H1 (cell line): ENCODE data around the gene TREM1. TPM values are rescaled to one million over a fixed set of nuclear protein-coding genes. Genes with fewer than 3 reads are reported as not detected.

Experiments
- CTCF ChIA-PET: fragments of 300-600 bp; sonication (Branson Sonifier 250); formaldehyde crosslinking; loops from one replicate; lab custom pipeline; 2021; ENCODE audit not compliant: partially characterized antibody; lab: Charles Lee
- POLR2A ChIA-PET: fragments of 300-600 bp; sonication (Branson Sonifier 250); formaldehyde crosslinking; loops from one replicate; lab custom pipeline; 2021; ENCODE audit warnings: inconsistent platforms; ENCODE audit not compliant: partially characterized antibody; lab: Charles Lee
- DNase-seq, 2 experiments: peaks; one replicate each; pipeline versions ENCODE4 v3.0.0 to v3.0.0-alpha.2; 2010 to 2022; ENCODE audit warnings: low spot score in 2 of 2, low read depth in 1 of 2, mixed read lengths in 1 of 2
- FAIRE-seq: peaks from 2 replicates; lab custom pipeline; 2011; peaks lifted over from hg19 to GRCh38; lab: Jason Lieb, UNC
- H2AFZ ChIP-seq: 2 replicates; pipeline ENCODE4 v1.8.1; 2012; ENCODE audit warnings: low read length, inconsistent platforms
- H2AK5ac ChIP-seq: 2 replicates; pipeline ENCODE4 v1.6.1; 2013; ENCODE audit warnings: low read depth, low read length
- H2BK120ac ChIP-seq: replicated peaks from 2 replicates; pipeline ENCODE3; 2013; ENCODE audit warnings: low read depth, low read length, inconsistent platforms
- H2BK12ac ChIP-seq: 2 replicates; pipeline ENCODE4 v1.6.1; 2013; ENCODE audit warnings: low read depth, low read length
- H2BK15ac ChIP-seq: 2 replicates; pipeline ENCODE4 v1.6.1; 2013; ENCODE audit warnings: low read length
- H2BK20ac ChIP-seq: 2 replicates; pipeline ENCODE4 v1.6.1; 2013; ENCODE audit warnings: low read length
- H2BK5ac ChIP-seq: 2 replicates; pipeline ENCODE4 v1.6.1; 2013; ENCODE audit warnings: low read depth, low read length
- H3K14ac ChIP-seq: 2 replicates; pipeline ENCODE4 v1.6.1; 2013; ENCODE audit warnings: inconsistent platforms; ENCODE audit not compliant: insufficient read length
- H3K18ac ChIP-seq: 2 replicates; pipeline ENCODE4 v1.6.1; 2013; ENCODE audit warnings: low read length; ENCODE audit errors: extremely low read depth
- H3K23ac ChIP-seq: 2 replicates; pipeline ENCODE4 v1.6.1; 2013; ENCODE audit warnings: inconsistent platforms; ENCODE audit not compliant: insufficient read length
- H3K23me2 ChIP-seq: 2 replicates; pipeline ENCODE4 v1.6.1; 2013; ENCODE audit warnings: low read depth, low read length
- H3K27ac ChIP-seq: 2 replicates; pipeline ENCODE4 v1.6.1; 2011; ENCODE audit warnings: low read depth, low read length, inconsistent platforms
- H3K27me3 ChIP-seq, 4 experiments: replicated peaks in 1 of 4; 1 replicate in 1 of 4; 2 replicates in 3 of 4; pipeline versions ENCODE4 v1.6.1 to v1.8.1; 2011 to 2013; ENCODE audit warnings: low read length in 3 of 4, mild to moderate bottlenecking in 3 of 4, inconsistent platforms in 2 of 4, mixed read lengths in 2 of 4, moderate library complexity in 1 of 4; ENCODE audit not compliant: control insufficient read depth in 3 of 4, insufficient read depth in 3 of 4; ENCODE audit errors: extremely low read depth in 1 of 4
- H3K36me3 ChIP-seq, 4 experiments: 2 replicates each; pipeline versions ENCODE4 v1.6.1 to v1.8.1; 2011 to 2013; ENCODE audit warnings: mild to moderate bottlenecking in 4 of 4, low read length in 3 of 4, moderate library complexity in 2 of 4, control low read depth in 1 of 4, inconsistent platforms in 1 of 4; ENCODE audit not compliant: insufficient read depth in 4 of 4, control insufficient read depth in 2 of 4
- H3K4ac ChIP-seq: replicated peaks from 2 replicates; pipeline ENCODE3; 2013; ENCODE audit warnings: low read length, low read depth, mixed read lengths, inconsistent platforms; ENCODE audit not compliant: insufficient read length
- H3K4me1 ChIP-seq, 4 experiments: replicated peaks in 1 of 4; 1 replicate in 1 of 4; 2 replicates in 3 of 4; pipeline versions ENCODE4 v1.6.1 to v1.8.1; 2011 to 2013; ENCODE audit warnings: low read length in 3 of 4, inconsistent platforms in 2 of 4, mixed read lengths in 1 of 4; ENCODE audit not compliant: insufficient read depth in 4 of 4, control insufficient read depth in 3 of 4
- H3K4me2 ChIP-seq, 2 experiments: 2 replicates each; pipeline versions ENCODE4 v1.6.1 to v1.8.1; 2011 to 2013; ENCODE audit warnings: low read depth in 2 of 2, low read length in 2 of 2, control low read depth in 1 of 2, inconsistent platforms in 1 of 2, mild to moderate bottlenecking in 1 of 2; ENCODE audit not compliant: insufficient read depth in 1 of 2
- H3K4me3 ChIP-seq, 4 experiments: fragments of 200-600, 300-600 bp in 1 of 4; sonication (generic), shearing (Covaris generic), sonication (Bioruptor Twin) in 1 of 4; 2 replicates each; pipeline versions ENCODE4 v1.5.1 to v1.8.1; 2011 to 2016; ENCODE audit warnings: low read length in 4 of 4, low read depth in 3 of 4, control low read depth in 2 of 4, inconsistent platforms in 2 of 4, mild to moderate bottlenecking in 2 of 4, mixed read lengths in 1 of 4, moderate library complexity in 1 of 4; ENCODE audit not compliant: insufficient read depth in 2 of 4; ENCODE audit errors: extremely low read depth in 1 of 4
- H3K56ac ChIP-seq: replicated peaks from 2 replicates; pipeline ENCODE3; 2013; ENCODE audit warnings: low read depth, mild to moderate bottlenecking, mixed read lengths, low read length, inconsistent platforms; ENCODE audit not compliant: insufficient read length
- H3K79me1 ChIP-seq: 2 replicates; pipeline ENCODE4 v1.6.1; 2013; ENCODE audit warnings: low read depth, low read length, control low read depth
- H3K79me2 ChIP-seq, 2 experiments: 2 replicates each; pipeline versions ENCODE4 v1.6.1 to v1.8.1; 2012 to 2013; ENCODE audit warnings: low read length in 2 of 2, mild to moderate bottlenecking in 2 of 2, inconsistent platforms in 1 of 2; ENCODE audit not compliant: insufficient read depth in 2 of 2, control insufficient read depth in 1 of 2
- H3K9ac ChIP-seq, 4 experiments: replicated peaks in 1 of 4; 1 replicate in 1 of 4; 2 replicates in 3 of 4; pipeline versions ENCODE4 v1.6.1 to v1.8.1; 2011 to 2013; ENCODE audit warnings: low read depth in 3 of 4, low read length in 3 of 4, control low read depth in 2 of 4, mild to moderate bottlenecking in 2 of 4, moderate library complexity in 2 of 4, inconsistent platforms in 1 of 4; ENCODE audit errors: extremely low read depth in 1 of 4
- H3K9me3 ChIP-seq, 2 experiments: 2 replicates each; pipeline versions ENCODE4 v1.6.1 to v1.8.1; 2012 to 2013; ENCODE audit warnings: mild to moderate bottlenecking in 2 of 2, moderate library complexity in 2 of 2, control low read depth in 1 of 2, inconsistent platforms in 1 of 2, low read depth in 1 of 2, low read length in 1 of 2, mixed read lengths in 1 of 2; ENCODE audit not compliant: insufficient read depth in 2 of 2
- H4K20me1 ChIP-seq, 2 experiments: replicated peaks in 1 of 2; 2 replicates each; pipeline versions ENCODE3 to v1.8.1; 2011 to 2013; ENCODE audit warnings: inconsistent platforms in 2 of 2, low read length in 2 of 2, mild to moderate bottlenecking in 1 of 2; ENCODE audit not compliant: insufficient read depth in 2 of 2, control insufficient read depth in 1 of 2
- H4K5ac ChIP-seq: 2 replicates; pipeline ENCODE4 v1.6.1; 2013; ENCODE audit warnings: low read length, low read depth, mixed read lengths, inconsistent platforms; ENCODE audit not compliant: insufficient read length
- H4K8ac ChIP-seq: 2 replicates; pipeline ENCODE4 v1.8.0; 2013; ENCODE audit warnings: mild to moderate bottlenecking, moderate library complexity, low read length, inconsistent platforms; ENCODE audit not compliant: insufficient read depth; ENCODE audit errors: extremely low read depth
- H4K91ac ChIP-seq: replicated peaks from 2 replicates; pipeline ENCODE3; 2013; ENCODE audit warnings: low read length, mixed read lengths, inconsistent platforms; ENCODE audit not compliant: insufficient read length
- CBX8 ChIP-seq: fragments of 300-800, 300-1000 bp; sonication (generic); IDR thresholded peaks from 2 replicates; pipeline ENCODE4 v1.7.1; 2016; ENCODE audit warnings: low read depth, low read length, borderline replicate concordance
- CHD1 ChIP-seq: IDR thresholded peaks from 2 replicates; pipeline ENCODE4 v1.6.1; 2012; ENCODE audit warnings: low read depth, low read length, improper control_type of control experiment
- SP4 ChIP-seq: IDR thresholded peaks from 2 replicates; pipeline ENCODE4 v1.6.1; 2012; ENCODE audit warnings: low read length, inconsistent platforms
- WGBS, 2 experiments: shearing (Covaris generic) in 1 of 2; methylation state at CpG; one replicate each; pipeline versions ENCODE4 v1.1.6 to v1.1.7; 2013 to 2015; ENCODE audit warnings: low lambda C conversion rate in 2 of 2, mixed read lengths in 2 of 2, inconsistent platforms in 1 of 2, low coverage in 1 of 2, missing lambda C conversion rate in 1 of 2; ENCODE audit not compliant: insufficient replicate concordance in 2 of 2, insufficient coverage in 1 of 2, insufficient read length in 1 of 2; ENCODE audit errors: extremely low coverage in 1 of 2, missing lambda C conversion rate in 1 of 2; 5-methylcytosine and 5-hydroxymethylcytosine counted together
- polyA plus RNA-seq, 7 experiments: library from polyadenylated mRNA; depleted of rRNA in 3 of 7; stranded (reverse) in 5 of 7; unstranded in 2 of 7; fragments of >200 nt in 5 of 7; fragments of 200-250 nt in 2 of 7; gene quantifications; 1 replicate in 5 of 7; 2 replicates in 1 of 7; 4 replicates in 1 of 7; pipeline versions ENCODE4 v1.2.1 to v1.2.3, GENCODE V29; 2011 to 2013; ENCODE audit warnings: missing spikeins in 2 of 7, mixed read lengths in 2 of 7
- total RNA-seq: library from RNA; stranded (reverse); fragmentation: NEBNext Ultra II Directional; extraction: Animal tissue kit (Norgen Biotek cat#: 25700); gene quantifications from 2 replicates; pipeline ENCODE4 v1.2.1, GENCODE V29; 2021

The TREM1 gene
- total and polyA plus RNA-seq, 2 of the 8 experiments (the other 6 are each of a cell fraction or from before 2014, with no cell fraction given): not detected

DNA sequence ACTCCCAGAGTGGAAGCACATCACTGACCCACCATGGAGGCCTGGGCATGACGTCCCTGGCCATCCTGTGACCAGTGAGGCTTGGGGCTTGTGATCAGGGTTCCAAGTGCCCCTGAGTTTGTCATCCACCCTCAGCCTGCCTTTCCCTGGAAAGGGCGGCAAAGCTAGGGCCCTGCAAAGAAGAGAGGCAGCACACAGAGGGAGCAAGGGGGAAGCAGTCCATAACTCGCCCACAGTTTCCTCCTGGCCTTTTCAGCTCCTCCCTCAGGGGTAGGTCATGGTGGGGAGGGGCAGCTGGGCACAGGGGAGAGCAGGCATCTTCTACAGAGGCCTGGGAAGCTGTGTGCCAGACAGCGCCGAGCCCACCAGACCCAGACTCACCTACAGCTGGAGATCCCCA is 48.8 kb upstream of the TREM1 start, which contains the start of gene NCR2:
NCR2 (plus strand) TSS at position 313 of the 400 bp plus-strand sequence. CDS start 269 bp downstream, outside the sequence.
- Histone ChIP-seq H2BK20ac (no peak within 1 kb of the TSS), H4K8ac (no peak within 1 kb of the TSS), H3K23me2 (no peaks in the 10 kb centered on the region), H3K4me1 (peaks cover 0 to 5% (median 0%) of the 10 kb centered on the region in 4 experiments; a peak in 1 of 7 replicates), H4K20me1 (no peaks in the 10 kb centered on the region), H3K4ac (no peak within 1 kb of the TSS), H2AFZ (no peak within 1 kb of the TSS; the same call in 1 of the 2 replicates), H3K56ac (no peak within 1 kb of the TSS), H4K5ac (no peak within 1 kb of the TSS), H3K27me3 (0 out of 7 replicates have a peak, but pooled peaks cover 0 to 2% (median 0%) of the 10 kb centered on the region in 4 experiments), H3K9ac (no peak within 1 kb of the TSS), H2BK5ac (no peak within 1 kb of the TSS), H2BK12ac (no peak within 1 kb of the TSS), H2BK120ac (no peak within 1 kb of the TSS), H3K4me2 (no peak within 1 kb of the TSS), H4K91ac (no peak within 1 kb of the TSS), H3K9me3 (no peaks in the 10 kb centered on the region), H3K36me3 (no peaks in the 10 kb centered on the region), H3K23ac (no peak within 1 kb of the TSS), H2AK5ac (no peak within 1 kb of the TSS), H3K4me3 (no peak within 1 kb of the TSS), H3K14ac (no peak within 1 kb of the TSS), H3K79me2 (no peaks in the 10 kb centered on the region), H3K18ac (no peak within 1 kb of the TSS), H3K27ac (no peak within 1 kb of the TSS), H3K79me1 (no peaks in the 10 kb centered on the region), H2BK15ac (no peak within 1 kb of the TSS)
- ChIA-PET CTCF (interaction anchor here (0.8 to 4.0 kb wide), 12 partner anchors 9 to 604 kb away, joined by 3 to 32 read pairs (median 3); partner anchors contain the start of gene TREML2), POLR2A (interaction anchor here (0.7 kb wide), 1 partner anchor 17 kb away, joined by 3 read pairs; no protein-coding TSS in a partner anchor)
- DNase-seq (no peak), FAIRE-seq (no peak)
- TF ChIP-seq SP4 (no peak), CHD1 (no peak), CBX8 (no peak)
- 89% methylated on average over 5 of the region's 5 CpGs; no CpG with 5 or more reads in 1 of the 2 experiments for WGBS, 2 experiments
